GM23248 (cell line): ENCODE results near the gene FBXL3.

Experiments
- EZH2 ChIP-seq: fragments of 200-600 bp; sonication (generic); IDR thresholded peaks from 2 replicates; pipeline ENCODE4 v1.6.1; 2018; ENCODE audit warnings: antibody characterized with exemption, mild to moderate bottlenecking; ENCODE audit not compliant: insufficient read depth, poor library complexity, severe bottlenecking
- EZH2phosphoT487 ChIP-seq: fragments of 200-600 bp; sonication (generic); IDR thresholded peaks from 2 replicates; pipeline ENCODE4 v1.6.1; 2018; ENCODE audit warnings: antibody characterized with exemption, moderate library complexity, mild to moderate bottlenecking, low read depth; ENCODE audit not compliant: insufficient read depth

GRCh38 chr13:77016251-77016812, 10.6 kb downstream of the FBXL3 start:
- TF ChIP-seq EZH2phosphoT487 = no peak
- no peak for TF ChIP-seq EZH2
